NB4 (cell line): Measurements from ENCODE around the gene CYP2A6.
"Not testable (repeated sequence)": the region's sequence is repeated elsewhere in the genome, so short reads cannot be mapped to it uniquely, and the experiment has no call there.

Experiments used
- DNase-seq: peaks from one replicate; pipeline ENCODE4 v3.0.0; 2010; ENCODE audit warnings: low read depth
- H3K4me3 ChIP-seq: one replicate; pipeline ENCODE4 v1.5.1; 2011; ENCODE audit warnings: mild to moderate bottlenecking, low read depth, low read length, moderate library complexity
- CTCF ChIP-seq: IDR thresholded peaks from one replicate; pipeline ENCODE4 v1.5.1; 2012; ENCODE audit warnings: low read depth, low read length
- MAX ChIP-seq: IDR thresholded peaks from 2 replicates; pipeline ENCODE4 v1.6.1; 2011; ENCODE audit warnings: low read depth, low read length
- MYC ChIP-seq: IDR thresholded peaks from 2 replicates; pipeline ENCODE4 v1.6.1; 2011; ENCODE audit warnings: low read depth, low read length
- POLR2A ChIP-seq: IDR thresholded peaks from 2 replicates; pipeline ENCODE4 v1.6.1; 2011; ENCODE audit warnings: mild to moderate bottlenecking; ENCODE audit not compliant: insufficient read length; ENCODE audit errors: extremely low read depth

Gene CYP2A6

GRCh38 chr19:40875526-40875951 is 25.3 kb upstream of the CYP2A6 start:
- TF ChIP-seq MAX: peak; percentile 75
- peak; percentile 83 for DNase-seq
- H3K4me3 ChIP-seq: not testable (repeated sequence)

GRCh38 chr19:40874874-40875273 is 24.6 kb upstream of the CYP2A6 start:
- not testable (repeated sequence) for DNase-seq, H3K4me3 ChIP-seq

- not testable (repeated sequence) for DNase-seq, H3K4me3 ChIP-seq
Measured at GRCh38 chr19:40873873-40874272, 23.6 kb upstream of the CYP2A6 start.

GRCh38 chr19:40872209-40872608 is 22.0 kb upstream of the CYP2A6 start:
- DNase-seq: no peak
- H3K4me3 ChIP-seq: no peak overlapping the region
- TF ChIP-seq CTCF (no peak), MYC (no peak), MAX (no peak), POLR2A (no peak)

GRCh38 chr19:40867701-40868100 is 17.5 kb upstream of the CYP2A6 start:
- DNase-seq: no peak
- TF ChIP-seq CTCF (no peak), MAX (no peak), POLR2A (no peak), MYC (no peak)

GRCh38 chr19:40864739-40865496 is 14.7 kb upstream of the CYP2A6 start:
- DNase-seq: peak; percentile 54
- H3K4me3 ChIP-seq: not testable (repeated sequence)

More at GRCh38 chr19:40867701-40868100, 17.5 kb upstream of the CYP2A6 start:
- no peak overlapping the region for H3K4me3 ChIP-seq

- DNase-seq: peak; percentile 61
- TF ChIP-seq MAX: peak; percentile 53; the same call in 1 of the 2 replicates
- TF ChIP-seq CTCF: no peak
- TF ChIP-seq POLR2A: no peak
- no peak for TF ChIP-seq MYC
- H3K4me3 ChIP-seq: no peak overlapping the region
Measured at GRCh38 chr19:40862785-40863184, 12.5 kb upstream of the CYP2A6 start.

- TF ChIP-seq POLR2A (no peak), MAX (no peak), MYC (no peak), CTCF (no peak)
- no peak overlapping the region for H3K4me3 ChIP-seq
- peak; percentile 32 for DNase-seq
Measured at GRCh38 chr19:40862333-40862732, 12.1 kb upstream of the CYP2A6 start.
